Brain pericyte (primary cell): ENCODE measurements around the gene SLC25A25.
"Not testable (repeated sequence)": the region's sequence is repeated elsewhere in the genome, so short reads cannot be mapped to it uniquely, and the experiment has no call there.

Source experiments
- DNase-seq: peaks from one replicate; pipeline ENCODE4 v3.0.0-alpha.2; 2012; ENCODE audit warnings: low read depth, low spot score

The SLC25A25 gene

DNA sequence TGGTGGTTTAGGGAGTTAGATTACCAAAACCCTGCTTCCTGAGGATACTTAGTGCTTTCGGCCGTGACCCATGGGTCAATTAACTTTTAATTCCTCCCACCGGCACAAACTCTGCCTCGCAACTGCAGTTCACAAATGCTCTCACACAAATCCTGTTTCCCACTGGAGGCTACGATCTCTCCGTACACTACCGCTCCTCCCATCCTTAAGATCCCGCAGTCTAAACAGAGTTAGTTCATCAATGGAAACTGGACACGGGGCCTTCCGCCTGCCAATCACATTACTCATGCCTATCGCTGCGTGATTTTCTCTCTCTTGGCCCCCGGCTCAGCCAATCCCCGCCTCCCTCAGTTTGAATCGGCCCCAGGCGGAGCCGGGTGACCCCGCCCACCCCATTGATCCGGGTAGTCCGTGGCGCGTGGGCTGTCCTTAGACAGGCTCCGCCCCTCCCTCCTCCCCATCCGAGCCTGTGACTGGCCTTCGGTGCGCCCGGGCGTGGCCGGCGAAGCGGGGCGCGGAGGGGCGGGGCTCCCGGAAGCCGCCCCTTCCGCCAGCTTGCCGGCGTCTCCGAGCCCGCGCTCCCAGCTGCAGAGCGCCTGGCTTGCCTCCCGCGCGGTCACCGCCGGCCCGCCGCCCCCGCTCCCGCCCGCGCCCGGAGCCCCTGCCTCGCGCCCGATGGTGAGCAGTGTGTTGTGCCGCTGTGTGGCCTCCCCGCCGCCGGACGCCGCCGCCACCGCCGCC is at the start of gene SLC25A25:
Gene SLC25A25 (plus strand): TSS at position 588 of the 741 bp plus-strand sequence. CDS start 88 bp downstream, at position 676.
- DNase-seq: peak; percentile 96

DNA sequence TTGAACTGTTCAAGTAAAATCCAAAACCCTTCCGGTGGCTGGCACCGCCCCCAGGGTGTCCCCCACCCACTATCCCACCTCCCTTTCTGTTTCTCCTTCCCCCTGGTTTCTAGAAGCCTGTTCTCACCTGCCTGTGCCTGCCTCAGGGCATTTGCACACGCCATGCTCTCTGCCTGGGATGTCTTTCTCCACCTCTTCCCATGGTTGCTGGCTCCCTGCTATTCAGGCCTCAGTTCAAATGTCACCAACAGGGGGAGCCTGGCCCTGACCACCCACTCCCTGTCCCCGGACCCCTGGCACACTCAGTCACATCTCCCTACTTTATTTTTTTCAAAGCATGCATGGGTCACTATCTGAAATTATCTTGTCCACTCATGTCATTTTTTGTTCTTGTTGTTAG is 47.3 kb upstream of the SLC25A25 start:
- no peak for DNase-seq

DNA sequence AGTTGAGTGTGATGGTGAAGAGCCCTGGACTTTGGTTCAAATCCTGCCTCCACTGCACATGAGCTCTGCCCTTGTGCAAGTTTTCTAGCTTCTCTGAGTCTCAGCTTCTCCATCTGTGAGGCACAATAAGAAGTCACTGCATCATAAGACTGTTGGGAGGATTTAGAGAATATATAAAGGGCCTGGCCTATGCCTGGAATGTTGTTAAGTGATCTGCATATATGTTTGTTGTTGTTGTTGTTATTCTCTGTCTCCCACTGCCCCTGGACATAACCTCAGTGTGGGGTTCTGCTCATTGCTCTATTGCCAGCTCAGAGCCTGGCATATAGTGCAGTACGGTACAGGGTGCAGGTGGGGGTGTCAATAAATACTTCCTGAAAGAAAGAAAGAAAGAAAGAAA is 46.9 kb upstream of the SLC25A25 start:
- DNase-seq: no peak

DNA sequence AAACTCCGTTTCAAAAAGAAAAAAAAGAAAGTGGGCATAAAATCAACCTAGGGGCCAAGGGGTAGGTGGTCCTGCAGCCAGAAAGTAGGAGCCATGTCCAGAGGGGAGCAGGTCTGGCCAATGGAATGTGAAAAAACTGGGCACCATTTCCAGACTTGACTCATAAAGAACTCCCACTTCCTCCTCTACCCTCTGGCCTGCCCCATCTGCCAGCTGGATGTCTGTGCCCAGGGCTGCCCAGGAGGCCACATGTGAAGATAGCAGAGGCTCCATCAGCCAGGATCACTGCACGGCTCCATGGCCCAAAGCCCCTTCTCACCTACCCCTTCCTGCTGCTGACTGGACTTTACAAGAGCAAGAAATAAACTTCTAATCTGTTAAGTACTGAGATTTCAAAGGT is 45.1 kb upstream of the SLC25A25 start:
- no peak for DNase-seq

DNA sequence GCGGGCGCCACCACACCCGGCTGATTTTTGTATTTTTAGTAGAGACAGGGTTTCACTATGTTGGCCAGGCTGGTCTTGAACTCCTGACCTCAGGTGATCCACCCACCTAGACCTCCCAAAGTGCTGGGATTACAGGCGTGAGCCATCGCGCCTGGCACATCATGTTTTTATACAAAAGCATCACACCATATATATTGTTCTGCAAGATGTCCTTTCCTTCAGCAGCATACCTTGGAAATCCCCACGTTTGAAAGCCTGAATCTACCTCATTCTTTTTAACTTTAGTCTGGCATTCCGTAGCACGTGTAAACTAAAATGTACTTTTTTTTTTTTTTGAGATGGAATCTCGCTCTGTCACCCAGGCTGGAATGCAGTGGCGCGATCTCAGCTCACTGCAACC is 44.4 kb upstream of the SLC25A25 start:
- not testable (repeated sequence) for DNase-seq

- DNase-seq: no peak
These were observed 43.2 kb upstream of the SLC25A25 start for GRCh38 chr9:128024761-128025308.

DNA sequence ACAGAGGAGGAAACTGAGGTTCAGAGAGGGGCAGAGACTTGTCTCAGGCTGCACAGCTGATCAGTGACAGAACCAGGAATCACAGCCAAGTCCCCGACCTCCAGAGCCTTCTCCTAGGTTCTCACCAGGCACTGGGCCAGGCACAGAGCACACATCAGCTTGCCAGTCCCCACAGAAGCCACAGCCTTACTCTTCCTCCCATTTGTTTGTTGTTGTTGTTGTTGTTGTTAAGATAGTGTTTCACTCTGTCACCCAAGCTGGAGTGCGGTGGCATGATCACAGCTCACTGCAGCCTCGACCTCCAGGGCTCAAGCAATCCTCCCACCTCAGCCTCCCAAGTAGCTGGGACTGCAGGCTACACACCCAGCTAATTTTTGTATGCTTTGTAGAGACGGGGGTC is 42.3 kb upstream of the SLC25A25 start:
- no peak for DNase-seq

- no peak for DNase-seq
These were observed 41.7 kb upstream of the SLC25A25 start for GRCh38 chr9:128026255-128026772.

GRCh38 chr9:128026773-128027541 is 41.1 kb upstream of the SLC25A25 start:
- no peak for DNase-seq

DNA sequence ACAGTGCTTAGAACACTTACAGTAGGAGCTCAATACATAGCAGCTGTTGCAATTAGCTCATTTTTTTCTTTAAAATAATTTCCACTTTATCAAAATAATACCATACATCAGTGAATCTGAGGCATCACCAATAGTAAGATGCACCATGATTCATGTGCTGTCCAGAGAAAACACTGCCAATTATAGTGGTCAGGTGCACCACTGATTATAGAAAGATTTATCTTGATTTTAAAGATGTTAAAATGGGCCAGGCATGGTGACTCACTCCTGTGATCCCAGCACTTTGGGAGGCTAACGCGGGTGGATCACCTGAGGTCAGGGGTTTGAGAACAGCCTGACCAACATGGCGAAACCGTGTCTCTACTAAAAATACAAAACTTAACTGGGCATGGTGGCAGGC is 40.3 kb upstream of the SLC25A25 start:
- no peak for DNase-seq

DNA sequence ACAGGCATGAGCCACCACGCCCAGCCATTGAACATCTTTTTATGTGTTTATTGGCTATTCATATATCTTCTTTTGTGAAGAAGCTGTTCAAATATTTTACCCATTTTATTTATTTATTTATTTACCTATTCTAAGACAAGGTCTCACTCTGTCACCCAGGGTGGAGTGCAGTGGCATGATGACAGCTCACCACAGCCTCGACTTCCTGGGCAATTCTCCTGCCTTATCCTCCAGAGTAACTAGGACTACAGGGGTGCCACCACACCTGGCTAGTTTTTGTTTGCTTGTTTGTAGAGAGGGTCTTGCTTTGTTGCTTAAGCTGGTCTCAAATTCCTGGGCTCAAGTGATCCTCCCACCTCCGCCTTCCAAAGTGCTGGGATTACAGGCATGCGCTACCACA is 34.4 kb upstream of the SLC25A25 start:
- DNase-seq: no peak

GRCh38 chr9:128034821-128035652 is 33.0 kb upstream of the SLC25A25 start:
- peak; percentile 30 for DNase-seq

GRCh38 chr9:128036522-128036921 is 31.5 kb upstream of the SLC25A25 start:
- DNase-seq: not testable (repeated sequence)

DNA sequence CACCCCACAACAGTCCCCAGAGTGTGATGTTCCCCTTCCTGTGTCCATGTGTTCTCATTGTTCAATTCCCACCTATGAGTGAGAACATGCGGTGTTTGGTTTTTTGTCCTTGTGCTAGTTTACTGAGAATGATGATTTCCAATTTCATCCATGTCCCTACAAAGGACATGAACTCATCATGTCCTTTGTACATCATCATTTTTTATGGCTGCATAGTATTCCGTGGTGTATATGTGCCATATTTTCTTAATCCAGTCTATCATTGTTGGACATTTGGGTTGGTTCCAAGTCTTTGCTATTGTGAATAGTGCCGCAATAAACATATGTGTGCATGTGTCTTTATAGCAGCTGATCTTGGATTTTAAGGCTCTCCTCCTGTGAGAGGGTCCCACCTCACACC is 27.2 kb upstream of the SLC25A25 start:
- not testable (repeated sequence) for DNase-seq

GRCh38 chr9:128042043-128042442 is 26.0 kb upstream of the SLC25A25 start:
- DNase-seq: no peak

DNA sequence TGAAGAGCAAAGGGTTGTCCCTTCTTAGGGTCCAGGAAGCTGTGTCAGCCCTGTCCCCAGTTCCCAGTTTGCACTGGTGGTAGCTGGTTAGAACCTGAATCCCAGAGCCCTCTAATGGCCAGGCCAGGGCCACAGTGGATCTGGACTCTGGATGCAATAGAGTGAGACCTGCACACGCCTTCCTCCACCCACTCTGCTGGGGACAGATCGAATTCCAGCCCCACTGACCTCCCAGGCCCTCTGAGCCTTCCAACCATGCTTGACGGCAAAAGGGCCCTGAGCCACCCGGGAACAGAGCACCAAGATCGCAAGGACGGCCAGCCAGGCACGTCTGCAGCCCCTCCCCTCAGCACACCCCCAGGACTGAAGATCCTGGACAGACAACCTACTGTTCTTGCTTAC is 24.6 kb upstream of the SLC25A25 start:
- DNase-seq: no peak

GRCh38 chr9:128045409-128045808 is 22.6 kb upstream of the SLC25A25 start:
- DNase-seq: not testable (repeated sequence)

DNA sequence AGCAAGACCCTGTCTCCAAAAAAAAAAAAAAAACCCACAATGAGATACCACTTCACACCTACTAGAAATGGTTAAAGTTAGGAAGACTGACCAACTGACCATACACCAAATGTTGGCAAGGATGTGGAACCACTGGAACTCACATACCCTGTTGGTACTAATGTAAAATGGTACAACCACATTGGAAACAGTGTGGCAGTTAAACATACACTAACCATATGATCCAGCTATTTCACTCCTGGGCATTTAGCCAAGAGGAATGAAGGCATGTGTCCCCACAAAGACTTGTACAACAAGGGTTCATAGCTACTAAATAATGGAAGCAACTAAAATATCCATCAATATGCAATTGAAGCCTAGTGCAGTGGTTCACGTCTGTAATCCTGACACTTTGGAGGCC is 22.2 kb upstream of the SLC25A25 start:
- no peak for DNase-seq

DNA sequence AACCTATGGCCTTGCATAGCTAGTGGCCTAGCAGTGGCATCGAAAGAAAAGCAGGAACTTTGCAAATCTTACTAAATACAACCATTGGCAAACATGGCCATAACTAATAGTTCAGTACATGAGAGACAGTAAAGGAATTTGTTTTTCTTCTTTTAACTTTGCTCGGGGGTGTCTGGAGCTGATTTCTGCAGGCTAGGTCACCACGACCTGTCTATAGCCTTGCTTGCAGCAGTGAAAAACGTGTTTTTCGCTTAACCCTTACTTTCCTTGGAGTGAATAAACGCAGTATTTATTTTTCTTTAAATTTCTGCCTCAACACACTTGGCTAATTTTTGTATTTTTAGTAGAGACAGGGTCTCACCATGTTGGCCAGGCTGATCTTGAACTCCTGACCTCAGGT is 20.8 kb upstream of the SLC25A25 start:
- DNase-seq: no peak

DNA sequence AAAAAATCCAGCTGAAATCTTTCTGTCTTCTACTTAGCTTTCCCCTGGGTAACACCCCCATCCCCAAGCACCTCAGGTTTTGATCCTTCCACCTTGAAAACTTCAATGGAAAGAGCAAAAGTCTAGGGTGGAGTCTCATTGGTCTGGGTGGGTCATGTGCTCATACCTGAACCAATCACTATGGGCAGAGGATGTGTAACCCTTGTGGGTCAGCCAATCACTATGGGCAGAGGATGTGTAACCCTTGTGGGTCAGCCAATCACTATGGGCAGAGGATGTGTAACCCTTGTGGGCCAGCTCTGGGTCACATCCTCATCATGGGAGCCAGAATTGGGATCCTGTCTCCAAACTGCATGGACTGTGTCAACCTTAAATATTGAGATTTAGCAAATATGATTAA is 19.4 kb upstream of the SLC25A25 start:
- no peak for DNase-seq

DNA sequence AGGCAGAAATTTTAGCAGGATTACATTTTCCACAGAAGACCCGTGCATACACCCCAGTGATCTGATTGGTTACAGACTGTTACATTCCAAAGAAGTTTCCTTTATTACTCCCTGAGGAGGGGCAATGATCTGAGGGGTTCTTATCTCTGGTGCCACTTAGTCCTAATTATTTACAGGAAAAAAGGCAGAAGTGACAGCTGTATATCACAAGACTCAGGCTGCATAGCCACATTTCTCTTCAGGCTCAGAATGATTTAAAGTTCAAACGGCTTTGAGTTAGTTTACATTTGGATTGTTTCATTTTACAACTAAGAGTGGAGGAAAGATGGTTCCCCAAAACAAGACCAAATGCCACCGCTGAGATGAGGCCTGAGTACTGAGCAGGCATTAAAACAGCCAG is 18.2 kb upstream of the SLC25A25 start:
- no peak for DNase-seq
